Cardiac septum (tissue), 1 donor: Measurements from ENCODE around the gene UBR3. TPM values are rescaled to one million over a fixed set of nuclear protein-coding genes. Genes with fewer than 3 reads are reported as not detected.
"Not testable (repeated sequence)": the region's sequence is repeated elsewhere in the genome, so short reads cannot be mapped to it uniquely, and the experiment has no call there.

ENCODE experiments used
- DNase-seq: peaks from one replicate; pipeline ENCODE4 v3.0.0-alpha.2; 2020; ENCODE audit warnings: low spot score
- intact Hi-C: fragments of 100-400 bp; cut with DNase I; formaldehyde crosslinking; loops from one replicate; pipeline ENCODE4 v1.14.0; 2022
- total RNA-seq: library from RNA; stranded (reverse); fragmentation: NEBNext Ultra II Directional; extraction: Animal tissue kit (Norgen Biotek cat#: 25700); gene quantifications from one replicate; pipeline ENCODE4 v1.2.1, GENCODE V29; 2021
- donor health status: DM: no; HTN: no; CAD: no.

Gene UBR3
- total RNA-seq, 1 donor from 2014 or later: 87.5 TPM

DNA sequence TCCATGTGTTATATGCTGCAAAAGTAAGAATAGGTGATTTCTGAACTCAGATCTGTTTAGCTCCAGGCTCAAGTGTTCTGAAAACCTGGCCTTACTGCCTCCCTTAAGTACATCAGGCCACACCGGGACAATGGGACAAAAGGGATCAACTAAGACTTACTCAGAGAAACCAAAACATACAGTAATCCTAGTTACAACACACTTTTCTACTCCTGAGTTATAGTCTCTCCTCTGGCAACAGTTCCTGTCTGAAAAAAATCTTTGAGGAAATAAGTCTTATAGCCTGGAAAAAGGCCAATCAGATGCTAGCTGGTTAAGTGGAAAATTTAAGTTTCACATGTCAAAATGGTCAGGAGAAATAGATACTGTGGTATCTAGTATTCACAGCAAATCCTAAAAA, 8.1 kb upstream of the UBR3 start:
- intact Hi-C loops: no loop called here
- no peak for DNase-seq

DNA sequence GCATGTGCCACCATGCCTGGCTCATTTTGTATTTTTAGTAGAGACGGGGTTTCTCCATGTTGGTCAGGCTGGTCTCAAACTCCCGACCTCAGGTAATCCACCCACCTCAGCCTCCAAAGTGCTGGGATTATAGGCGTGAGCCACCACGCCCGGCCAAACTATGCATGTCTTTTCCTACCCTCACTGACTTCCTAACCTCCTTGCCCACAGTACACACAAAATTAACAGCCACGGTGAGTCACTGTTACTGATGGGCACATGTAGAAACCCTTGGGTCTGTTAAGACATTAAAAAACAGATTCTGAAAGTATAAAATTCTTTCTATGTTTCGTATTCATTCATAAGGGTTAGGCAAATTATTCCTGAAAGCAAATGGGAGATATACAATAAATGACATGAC, 7.2 kb upstream of the UBR3 start:
- intact Hi-C loops, DNase-seq: not testable (repeated sequence)

DNA sequence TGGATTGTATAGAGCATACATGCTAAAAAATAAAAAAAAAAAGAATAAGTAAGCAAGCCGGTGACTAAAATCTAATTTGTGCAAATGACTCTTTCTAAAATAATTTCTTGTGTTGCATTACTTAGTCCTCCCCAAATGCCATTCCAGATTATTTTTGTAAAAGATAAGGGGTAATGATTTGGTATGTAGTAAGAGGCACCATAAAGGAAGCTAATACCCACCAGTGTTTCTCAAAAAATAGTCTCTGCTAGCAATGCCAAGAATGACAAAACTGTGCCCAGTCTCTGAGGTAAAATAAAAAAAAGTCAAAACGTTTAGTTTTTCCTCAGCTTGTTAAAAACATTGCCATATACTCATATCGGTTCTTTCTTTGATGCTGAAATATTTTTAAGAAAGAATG, 5.2 kb upstream of the UBR3 start:
- intact Hi-C loops: no loop called here
- no peak for DNase-seq

DNA sequence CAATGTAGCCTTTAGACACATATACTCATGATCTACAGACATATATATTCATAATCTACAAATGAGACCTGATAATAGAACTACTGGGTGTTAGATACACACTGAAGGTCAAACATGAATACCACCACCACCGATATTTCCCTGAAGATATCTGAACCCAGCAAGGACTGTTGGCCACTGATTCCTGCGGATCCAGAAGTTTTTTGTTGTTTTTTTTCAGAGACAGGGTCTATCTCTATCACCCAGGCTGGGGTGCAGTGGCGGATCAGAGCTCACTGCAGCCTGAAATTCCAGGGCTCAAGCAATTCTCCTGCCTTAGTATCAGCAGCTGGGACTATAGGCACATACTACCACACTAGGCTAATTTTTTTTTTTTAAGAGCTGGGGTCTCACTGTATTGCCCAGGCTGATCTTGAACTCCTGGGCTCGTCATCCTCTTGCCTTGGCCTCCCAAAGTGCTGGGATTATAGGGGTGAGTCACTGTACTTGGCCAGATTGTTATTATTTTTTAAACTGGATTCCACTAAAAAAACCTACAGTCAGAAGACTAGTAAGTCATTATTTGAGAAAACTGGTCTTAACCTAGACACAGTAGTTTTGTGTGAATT, 4.4 kb upstream of the UBR3 start:
- DNase-seq: no peak
- intact Hi-C loops: no loop called here

DNA sequence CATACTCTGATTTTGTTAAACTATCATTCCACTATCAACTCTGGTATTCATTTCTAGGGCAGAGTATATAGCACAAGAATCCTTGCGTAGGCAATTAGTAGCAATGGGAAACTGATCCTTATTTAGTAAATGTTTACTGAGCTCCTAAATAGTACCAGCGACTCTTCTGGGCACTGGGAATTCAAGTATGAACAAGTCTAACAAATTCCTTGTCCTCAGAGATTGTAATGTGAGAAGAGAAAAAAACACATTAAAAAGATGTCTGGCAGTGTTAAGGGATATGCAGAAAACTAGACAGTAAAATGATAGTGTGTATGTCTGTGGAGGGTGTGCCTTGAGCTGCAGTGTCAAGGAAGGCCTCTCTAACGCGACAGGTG, 3.3 kb upstream of the UBR3 start:
- intact Hi-C loops: loop anchor here (2.0 kb wide), 3 partner anchors 25 to 105 kb away; partner anchors contain the start of gene SSB
- no peak for DNase-seq

DNA sequence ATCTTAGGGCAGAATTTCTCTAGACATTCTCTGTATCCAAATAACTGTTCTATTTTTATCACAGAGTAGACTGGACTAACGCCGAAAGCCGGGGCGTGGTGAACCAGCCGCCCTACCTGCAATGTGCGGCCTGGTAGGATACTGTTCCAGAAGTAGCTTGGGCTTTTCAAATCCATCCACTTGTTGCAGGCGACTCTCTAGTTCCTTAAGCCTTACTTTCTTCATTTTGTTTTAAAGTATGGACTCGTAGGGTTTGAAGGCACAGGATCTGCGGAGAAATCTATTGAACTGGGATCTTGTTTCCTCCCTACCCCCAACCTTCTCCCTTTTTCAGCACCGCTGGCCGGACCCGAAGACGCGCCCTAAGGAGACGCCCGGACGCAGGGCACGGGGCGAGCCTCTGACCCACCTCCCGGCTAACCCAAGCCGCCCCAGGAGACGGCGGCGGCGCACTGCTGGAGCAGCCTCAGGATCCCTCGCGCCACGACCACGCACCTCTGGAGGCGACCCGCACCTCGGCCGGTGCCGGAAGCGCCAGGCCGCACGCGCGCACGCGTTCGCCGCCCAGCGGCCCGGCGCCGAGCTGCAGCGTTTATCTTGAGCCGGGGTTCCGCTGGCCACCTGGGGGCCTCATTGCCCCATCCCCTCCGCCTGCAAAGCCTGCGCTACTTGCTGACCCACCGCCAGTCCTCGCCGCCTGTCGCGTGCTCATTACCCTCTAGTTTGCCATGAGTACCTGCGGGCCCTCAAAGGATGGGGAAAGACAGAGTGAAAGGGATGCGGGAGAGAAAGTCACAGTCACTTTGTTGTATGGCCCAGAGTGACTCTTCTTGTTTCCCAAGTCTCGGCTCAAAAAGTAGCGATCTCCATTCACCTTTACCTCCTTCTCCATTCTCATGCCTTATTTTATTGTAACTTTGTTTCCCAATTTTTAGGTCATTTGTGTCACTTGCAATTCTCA, 2.6 kb upstream of the UBR3 start, which contains the start of gene METTL5:
Gene METTL5 (minus strand): TSS at position 533 of the 961 bp plus-strand sequence. CDS start 308 bp downstream, at position 225.
- DNase-seq: peak; percentile 92
- intact Hi-C loops: loop anchor here (2.0 kb wide), 3 partner anchors 26 to 104 kb away; partner anchors contain the start of gene SSB

DNA sequence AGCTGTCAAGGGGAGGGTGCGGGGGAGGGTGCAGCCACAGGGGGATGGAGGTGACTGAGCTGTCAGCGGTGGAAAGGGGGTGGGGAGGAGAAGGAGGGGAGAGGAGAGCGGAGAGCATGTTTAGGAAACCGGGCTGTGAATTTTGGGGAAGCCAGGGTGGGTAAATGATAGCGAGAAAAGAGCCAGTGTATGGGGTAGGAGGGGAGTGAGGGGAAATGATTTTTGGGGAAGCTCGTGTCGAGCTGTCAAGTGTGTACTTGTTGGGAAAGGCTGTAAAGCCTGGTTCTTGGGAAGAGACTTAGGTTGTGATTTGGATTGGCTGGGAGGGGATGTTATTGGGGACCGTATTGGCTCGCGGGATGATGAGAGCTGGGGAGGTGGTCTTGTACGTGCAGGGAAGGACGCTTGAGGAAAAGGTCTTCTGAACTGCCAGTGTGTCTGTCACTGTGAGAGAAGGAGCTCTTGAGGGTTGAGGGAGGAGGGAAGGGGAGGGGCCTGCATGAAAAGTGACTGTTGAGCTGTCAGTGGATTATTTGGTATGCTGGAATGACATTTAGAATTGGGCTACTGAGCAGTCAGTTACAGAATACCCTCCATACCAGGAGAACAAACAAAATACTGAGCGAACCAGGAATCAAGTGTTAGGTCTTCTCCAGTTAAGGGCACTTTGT, 1.0 kb downstream of the UBR3 start:
- DNase-seq: no peak
- intact Hi-C loops: no loop called here

DNA sequence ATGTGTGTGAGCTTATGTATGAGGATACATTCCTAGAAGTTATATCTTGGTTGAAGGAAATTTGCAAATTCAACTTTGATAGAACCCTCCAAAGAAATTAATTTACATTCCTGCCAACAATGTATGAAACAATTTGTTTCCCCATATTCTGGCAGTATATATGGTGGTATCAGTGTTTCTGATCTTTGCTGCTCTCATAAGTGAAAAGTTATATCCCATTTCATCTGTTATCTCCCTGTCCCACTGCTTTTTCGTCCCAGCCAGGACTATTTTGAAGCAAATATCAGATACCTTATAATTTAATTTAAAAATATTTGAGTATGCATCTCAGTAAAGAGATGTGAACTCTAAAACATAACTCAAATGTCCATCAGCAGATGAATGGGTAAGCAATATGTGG, 7.1 kb downstream of the UBR3 start:
- no peak for DNase-seq
- intact Hi-C loops: no loop called here

DNA sequence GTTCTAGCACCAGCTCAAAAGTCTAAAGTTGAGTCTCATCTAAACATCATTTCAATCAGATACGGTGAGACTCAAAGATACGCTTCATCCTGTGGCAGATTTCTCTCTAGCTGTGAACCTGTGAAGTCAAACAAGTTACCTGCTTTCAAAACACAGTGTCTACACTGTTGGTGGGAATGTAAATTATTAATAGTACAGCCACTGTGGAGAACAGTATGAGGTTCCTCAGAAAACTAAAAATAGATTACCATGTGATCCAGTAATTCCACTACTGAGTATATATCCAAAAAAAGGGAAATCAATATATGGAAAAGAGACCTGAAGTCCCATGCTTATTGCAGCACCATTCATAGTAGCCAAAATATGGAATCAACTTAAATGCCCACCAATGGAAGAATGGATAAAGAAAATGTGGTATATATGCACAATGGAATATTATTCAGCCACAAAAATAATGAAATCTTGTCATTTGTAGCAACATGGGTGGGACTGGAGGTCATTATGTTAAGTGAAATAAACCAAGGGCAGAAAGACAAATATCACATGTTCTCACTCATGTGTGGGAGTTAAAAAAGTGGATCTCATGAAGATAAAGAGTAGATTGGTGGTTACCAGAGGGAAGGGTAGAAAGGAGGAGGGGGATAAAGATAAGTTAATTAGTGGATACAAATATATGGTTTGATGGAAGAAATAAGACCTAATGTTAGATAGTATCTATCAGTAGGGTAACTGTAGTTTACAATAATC, 11.7 kb downstream of the UBR3 start:
- intact Hi-C loops: no loop called here
- DNase-seq: no peak

DNA sequence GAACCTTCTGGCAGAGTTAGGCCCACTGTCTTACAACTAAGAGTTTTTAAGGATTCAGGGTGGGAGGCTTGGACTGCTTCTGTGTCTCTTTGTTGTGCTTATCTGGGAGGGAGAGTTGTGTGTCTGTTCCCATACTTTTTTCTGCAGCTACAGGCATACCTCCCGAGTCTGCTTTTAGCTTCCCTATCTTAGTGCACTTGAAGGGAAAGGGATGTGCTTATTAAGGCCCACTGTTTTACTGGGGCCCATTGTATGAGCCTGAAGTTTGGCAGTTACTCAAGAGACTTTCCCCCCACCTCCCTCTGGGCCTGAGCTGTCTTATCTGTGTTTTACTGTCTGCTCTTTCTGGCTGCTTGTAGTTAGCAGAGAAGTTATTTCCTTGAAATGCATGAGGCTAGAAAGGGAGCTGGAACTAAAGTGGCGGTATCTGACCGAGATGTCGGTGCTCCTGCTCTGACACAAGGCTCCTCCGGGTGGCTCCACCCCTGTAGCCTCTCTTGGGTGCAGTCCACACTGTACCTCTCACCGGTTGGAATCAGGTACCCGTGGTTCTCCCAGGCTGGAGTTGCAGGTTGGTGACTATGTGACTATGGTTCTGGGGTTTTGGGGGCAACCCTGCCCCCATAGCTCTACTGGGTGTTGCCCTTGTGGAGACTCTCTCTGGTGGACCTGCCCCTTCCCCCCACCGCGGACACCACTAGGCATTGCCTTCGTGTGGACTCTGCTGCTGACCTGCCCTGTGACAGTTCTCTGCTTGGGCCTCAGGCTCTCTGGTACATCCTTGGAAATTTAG, 12.9 kb downstream of the UBR3 start:
- no peak for DNase-seq
- intact Hi-C loops: no loop called here

DNA sequence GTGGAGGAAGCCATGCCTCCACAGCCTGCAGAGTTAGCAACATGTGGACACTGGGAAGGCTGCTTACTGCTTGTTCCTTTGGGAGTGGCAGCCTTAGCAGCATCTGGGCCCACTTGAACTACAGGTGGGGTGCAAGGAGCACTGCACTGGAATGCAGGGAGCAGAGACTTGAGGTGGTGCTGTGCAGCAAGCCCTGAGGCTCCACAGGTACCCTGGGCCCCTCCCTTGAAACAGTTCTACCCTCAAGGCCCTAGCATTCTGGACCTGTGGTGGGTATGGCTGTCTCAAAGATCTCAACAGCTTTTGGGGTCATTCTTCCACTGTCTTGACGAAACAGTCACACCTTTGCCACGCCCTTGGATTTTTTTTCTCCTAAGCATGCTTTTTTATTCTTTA, 13.5 kb downstream of the UBR3 start:
- intact Hi-C loops: no loop called here
- no peak for DNase-seq

DNA sequence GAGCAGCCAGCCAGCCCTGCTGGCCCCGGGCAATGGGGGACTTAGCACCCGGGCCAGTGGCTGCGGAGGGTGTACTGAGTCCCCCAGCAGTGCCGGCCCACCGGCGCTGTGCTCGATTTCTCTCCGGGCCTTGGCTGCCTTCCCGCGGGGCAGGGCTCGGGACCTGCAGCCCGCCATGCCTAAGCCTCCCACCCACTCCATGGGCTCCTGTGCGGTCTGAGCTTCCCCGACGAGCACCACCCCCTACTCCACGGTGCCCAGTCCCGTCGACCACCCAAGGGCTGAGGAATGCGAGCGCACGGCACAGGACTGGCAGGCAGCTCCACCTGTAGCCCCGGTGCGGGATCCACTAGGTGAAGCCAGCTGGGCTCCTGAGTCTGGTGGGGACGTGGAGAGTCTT, 14.4 kb downstream of the UBR3 start:
- intact Hi-C loops, DNase-seq: not testable (repeated sequence)

DNA sequence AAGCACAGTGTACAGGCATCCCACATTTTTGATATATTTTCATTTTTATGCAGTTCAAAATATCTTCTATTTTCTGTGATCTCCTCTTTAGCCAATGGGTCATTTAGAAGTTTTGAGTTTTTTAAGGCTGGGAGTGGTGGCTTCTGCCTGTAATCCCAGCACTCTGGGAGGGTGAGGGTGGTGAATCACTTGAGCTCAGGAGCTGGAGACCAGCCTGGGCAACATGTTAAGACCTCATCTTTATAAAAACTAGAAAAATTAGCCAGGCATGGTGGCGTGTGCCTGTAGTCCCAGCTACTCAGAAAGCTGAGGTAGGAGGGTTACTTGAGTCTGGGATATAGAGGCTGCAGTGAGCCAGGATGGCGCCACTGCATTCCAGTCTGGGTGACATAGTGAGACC, 17.8 kb downstream of the UBR3 start:
- DNase-seq: no peak
- intact Hi-C loops: no loop called here

DNA sequence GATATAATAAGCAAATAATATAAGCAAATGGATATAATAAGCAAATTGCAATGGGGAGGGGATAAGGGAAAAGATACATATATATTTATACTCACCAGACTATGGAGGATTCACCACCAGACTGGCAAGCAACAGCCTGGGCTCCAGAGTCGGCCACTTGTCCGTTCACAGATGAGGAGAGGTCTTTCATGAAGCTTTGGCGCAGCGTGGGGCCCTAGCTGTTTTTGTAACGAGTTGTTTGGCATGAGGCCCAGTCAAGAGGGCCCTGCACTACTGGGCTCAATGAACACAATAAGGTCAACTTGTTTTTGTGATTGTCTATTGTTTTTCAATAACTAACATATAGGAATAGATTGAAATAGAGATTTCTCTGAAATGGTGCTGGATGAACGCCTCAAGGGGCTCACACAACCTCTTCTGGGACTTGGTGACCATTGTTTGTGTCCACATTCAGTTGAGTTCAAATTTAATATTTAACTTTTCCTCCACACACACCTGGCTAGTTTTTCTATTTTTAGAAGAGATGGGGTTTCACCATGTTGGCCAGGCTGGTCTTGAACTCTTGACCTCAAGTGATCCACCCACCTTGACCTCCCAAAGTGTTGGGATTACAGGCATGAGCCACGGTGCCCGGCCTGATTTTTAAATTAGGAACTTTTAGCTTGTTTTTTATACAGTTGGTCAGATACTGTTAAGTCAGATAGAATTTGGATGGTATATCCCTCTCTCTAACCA, 21.9 kb downstream of the UBR3 start:
- DNase-seq, intact Hi-C loops: not testable (repeated sequence)

DNA sequence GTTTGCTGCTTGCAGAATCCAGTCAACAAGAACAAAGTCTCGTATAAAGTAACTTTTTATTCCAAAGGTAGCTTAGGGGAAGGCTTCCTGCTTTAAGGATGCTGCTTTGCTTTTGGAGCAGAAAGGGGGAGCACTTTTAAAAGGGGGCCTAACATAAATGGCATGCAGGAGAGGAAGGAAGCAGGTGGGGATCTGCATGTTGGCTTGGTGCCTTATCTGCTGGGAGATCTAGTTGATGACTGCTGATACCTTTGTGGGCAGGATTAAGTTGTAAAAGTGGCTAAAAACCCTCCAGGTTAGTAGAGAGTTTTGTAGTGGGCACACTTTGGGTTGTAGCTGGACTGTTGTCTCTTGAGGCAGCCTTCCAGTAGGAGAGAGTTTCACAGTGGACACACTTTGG, 22.5 kb downstream of the UBR3 start:
- intact Hi-C loops: no loop called here
- DNase-seq: no peak

DNA sequence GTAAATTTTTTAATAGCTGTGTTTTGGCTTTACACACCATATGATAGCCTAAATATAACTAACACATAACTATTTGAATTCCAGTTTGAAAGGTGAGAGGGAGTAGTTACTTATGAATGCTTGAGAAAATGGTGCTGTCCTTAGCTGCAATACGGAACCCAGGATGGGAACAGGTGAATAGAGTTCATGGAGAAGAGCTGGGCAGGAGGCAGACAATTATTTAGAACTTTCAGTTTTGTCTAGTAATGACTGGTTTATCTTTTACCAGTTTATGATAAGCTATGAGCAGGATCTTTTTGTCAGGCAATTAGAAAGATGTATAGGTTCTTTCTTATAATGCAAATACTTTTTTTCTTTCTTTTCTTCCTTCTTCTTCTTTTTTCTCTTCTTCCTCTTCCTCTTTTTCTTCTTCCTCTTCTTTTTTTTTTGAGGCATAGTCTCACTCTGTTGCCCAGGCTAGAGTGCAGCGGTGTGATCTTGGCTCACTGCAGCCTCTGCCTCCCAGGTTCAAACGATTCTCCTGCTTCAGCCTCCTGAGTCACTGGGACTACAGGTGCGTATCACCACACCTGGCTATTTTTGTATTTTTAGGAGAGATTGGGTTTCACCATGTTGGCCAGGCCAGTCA, 25.9 kb downstream of the UBR3 start:
- intact Hi-C loops: no loop called here

More for the DNA sequence above, 25.9 kb downstream of the UBR3 start:
- no peak for DNase-seq
